Activated CD4-positive, alpha-beta T cell treated with anti-CD3 and anti-CD28 coated beads, Interleukin-2, amount 10 ng/mL, durations not matched to agents 24 days and 14 days (primary cell): Measurements from ENCODE around the gene CISD1. TPM values are rescaled to one million over a fixed set of nuclear protein-coding genes. Genes with fewer than 3 reads are reported as not detected.

ENCODE experiments used
- DNase-seq: peaks from one replicate; pipeline ENCODE4 v3.0.0; 2022
- H3K27ac Mint-ChIP-seq: one replicate; pipeline ENCODE4 v1.8.0; 2022; ENCODE audit warnings: mild to moderate bottlenecking, mixed read lengths
- H3K27me3 Mint-ChIP-seq: one replicate; pipeline ENCODE4 v1.8.0; 2022; ENCODE audit warnings: mixed read lengths
- H3K36me3 Mint-ChIP-seq: one replicate; pipeline ENCODE4 v1.8.0; 2022; ENCODE audit warnings: low read depth, mild to moderate bottlenecking, mixed read lengths
- H3K4me1 Mint-ChIP-seq: one replicate; pipeline ENCODE4 v1.8.0; 2021; ENCODE audit warnings: mixed read lengths
- H3K4me3 Mint-ChIP-seq: one replicate; pipeline ENCODE4 v1.8.0; 2022; ENCODE audit warnings: mild to moderate bottlenecking, moderate library complexity, mixed read lengths
- H3K9me3 Mint-ChIP-seq: one replicate; pipeline ENCODE4 v1.8.0; 2021; ENCODE audit warnings: mixed read lengths
- intact Hi-C: fragments of 100-400 bp; cut with micrococcal nuclease; formaldehyde crosslinking; loops from one replicate; pipeline ENCODE4 v1.15.1; 2023
- total RNA-seq: library from RNA; stranded (reverse); gene quantifications from 2 replicates; pipeline ENCODE4 v1.2.3, GENCODE V29; 2022

CISD1 gene
- total RNA-seq, 1 donor from 2014 or later = 62.6 TPM

GRCh38 chr10:58334817-58335305, 65.9 kb downstream of the CISD1 start, which contains the start of gene UBE2D1:
UBE2D1 (plus strand) TSS chr10:58335006; CDS start chr10:58335202, 196 bp downstream.
- peaks cover 22% of the 10 kb centered on the region for H3K4me1 Mint-ChIP-seq
- H3K4me3 Mint-ChIP-seq = peak within 1 kb of the TSS; percentile 98
- peak; percentile 94 for DNase-seq
- peak within 1 kb of the TSS; percentile 88 for H3K27ac Mint-ChIP-seq
- H3K36me3 Mint-ChIP-seq = peaks cover 11% of the 10 kb centered on the region
- H3K9me3 Mint-ChIP-seq = peaks cover 6% of the 10 kb centered on the region
- H3K27me3 Mint-ChIP-seq = peaks cover 15% of the 10 kb centered on the region
- intact Hi-C loops = loop anchor here (1.0 to 5.0 kb wide), 4 partner anchors 33 to 66 kb away; partner anchors contain the start of genes CISD1 and TFAM

DNA sequence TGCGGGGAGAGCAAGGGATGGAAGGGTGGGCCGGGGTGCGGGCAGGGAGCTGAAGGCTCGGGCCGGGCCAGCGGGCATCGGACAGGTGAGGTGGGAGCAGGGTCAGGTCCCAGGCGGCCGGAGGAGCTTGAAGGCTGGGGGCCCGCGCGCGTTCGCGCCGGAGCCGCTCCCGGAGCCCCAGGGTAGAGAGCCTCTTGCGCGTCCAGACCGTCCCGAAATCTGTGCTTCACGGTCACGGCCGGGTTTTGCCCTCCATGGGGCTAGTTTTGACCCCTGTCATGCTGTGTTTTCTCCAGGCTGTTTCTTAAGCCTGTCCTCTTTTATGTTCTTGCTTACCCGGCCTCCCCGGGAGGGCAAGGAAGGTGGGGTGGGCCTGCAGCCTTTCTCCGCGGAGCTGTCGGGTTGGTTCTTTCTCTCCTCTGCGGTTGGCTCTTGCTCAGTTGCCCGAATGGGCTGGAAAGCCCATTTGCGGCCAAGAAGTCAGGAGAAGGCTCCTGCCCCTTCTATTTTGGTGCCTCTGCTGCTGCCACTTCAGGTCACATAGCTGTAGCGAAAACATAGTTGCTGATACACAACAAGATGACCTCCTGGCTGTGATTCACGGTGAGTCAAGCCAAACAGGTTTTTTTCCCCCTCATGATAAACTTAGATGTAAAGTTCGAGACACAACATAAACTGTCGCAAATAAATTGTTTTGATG, 66.5 kb downstream of the CISD1 start:
- H3K4me3 Mint-ChIP-seq = peak overlapping the region; percentile 98
- peaks cover 23% of the 10 kb centered on the region for H3K4me1 Mint-ChIP-seq
- intact Hi-C loops = loop anchor here (5.0 kb wide), 1 partner anchor 33 kb away; no protein-coding TSS in a partner anchor
- H3K36me3 Mint-ChIP-seq = peaks cover 11% of the 10 kb centered on the region
- peaks cover 6% of the 10 kb centered on the region for H3K9me3 Mint-ChIP-seq
- peak; percentile 72 for DNase-seq
- H3K27ac Mint-ChIP-seq = peak overlapping the region; percentile 88
- H3K27me3 Mint-ChIP-seq = peaks cover 13% of the 10 kb centered on the region

GRCh38 chr10:58336242-58336641, 67.3 kb downstream of the CISD1 start:
- H3K4me1 Mint-ChIP-seq = peaks cover 29% of the 10 kb centered on the region
- H3K9me3 Mint-ChIP-seq = peaks cover 4% of the 10 kb centered on the region
- H3K27me3 Mint-ChIP-seq = peaks cover 10% of the 10 kb centered on the region
- H3K36me3 Mint-ChIP-seq = peaks cover 11% of the 10 kb centered on the region
- H3K4me3 Mint-ChIP-seq = peak overlapping the region; percentile 98
- intact Hi-C loops = loop anchor here (5.0 kb wide), 1 partner anchor 34 kb away; no protein-coding TSS in a partner anchor
- no peak overlapping the region for H3K27ac Mint-ChIP-seq
- DNase-seq = no peak

Other genes with a start within 250 kb of the CISD1 start
- gene IPMK, start 1.3 kb upstream of the CISD1 start, total RNA-seq = 8.1 and 9.0 TPM in 2 replicates
- 15.1 and 19.4 TPM in 2 replicates for gene UBE2D1, start 65.8 kb downstream of the CISD1 start, total RNA-seq
- gene TFAM, start 116.2 kb downstream of the CISD1 start, total RNA-seq = 102 and 108 TPM in 2 replicates
- gene BICC1, start 243.7 kb downstream of the CISD1 start, total RNA-seq = not detected in 2 replicates